B cell (primary cell): Measurements from ENCODE around the gene FAR1.
"Not testable (repeated sequence)": the region's sequence is repeated elsewhere in the genome, so short reads cannot be mapped to it uniquely, and the experiment has no call there.

Source experiments
- CTCF ChIP-seq: fragments of 200-600 bp; IDR thresholded peaks from one replicate; pipeline ENCODE4 v1.8.0; 2022; ENCODE audit warnings: antibody characterized with exemption, mild to moderate bottlenecking
- EZH2 ChIP-seq: IDR thresholded peaks from 2 replicates; pipeline ENCODE4 v1.6.1; 2012; ENCODE audit warnings: borderline replicate concordance, low read depth, mild to moderate bottlenecking, moderate library complexity, low read length; ENCODE audit not compliant: insufficient read depth, poor library complexity, severe bottlenecking

GRCh38 chr11:13628634-13629033 is 39.8 kb upstream of the FAR1 start:
- TF ChIP-seq CTCF, EZH2: not testable (repeated sequence)
